Endothelial cell of umbilical vein (primary cell): Measurements from ENCODE around the gene SLC39A11. TPM values are rescaled to one million over a fixed set of nuclear protein-coding genes. Genes with fewer than 3 reads are reported as not detected.

Experiments
- BruUV-seq: library from RNA; stranded (reverse); fragments of 400-500 nt; replicated peaks from 2 replicates; lab custom pipeline; 2021; lab: Mats Ljungman, UMichigan
- CTCF ChIA-PET: fragments of 300-600, 350-600 bp; sonication (Branson Sonifier 250); formaldehyde crosslinking; loops from one replicate; lab custom pipeline; 2021; ENCODE audit warnings: antibody characterized with exemption, inconsistent platforms; lab: Charles Lee
- POLR2A ChIA-PET: fragments of 300-600, 350-600 bp; sonication (Branson Sonifier 250); formaldehyde crosslinking; loops from one replicate; lab custom pipeline; 2021; ENCODE audit warnings: antibody characterized with exemption, inconsistent platforms; lab: Charles Lee
- DNase-seq: peaks from one replicate; pipeline ENCODE4 v3.0.0-alpha.2; 2011; ENCODE audit warnings: low read depth, low spot score
- FAIRE-seq: peaks from 2 replicates; lab custom pipeline; 2011; peaks lifted over from hg19 to GRCh38; lab: Jason Lieb, UNC
- H2AFZ ChIP-seq: 2 replicates; pipeline ENCODE4 v1.6.0; 2012; ENCODE audit warnings: low read depth, low read length, control low read depth, inconsistent platforms
- H3K27ac ChIP-seq: 2 replicates; pipeline ENCODE4 v1.5.1; 2011; ENCODE audit warnings: low read depth, mild to moderate bottlenecking, control low read depth, low read length, moderate library complexity; ENCODE audit not compliant: insufficient read depth
- H3K27me3 ChIP-seq, 2 experiments: 2 replicates each; pipeline versions ENCODE4 v1.6.0 to v1.6.1; 2011; ENCODE audit warnings: low read length in 2 of 2, mixed read lengths in 1 of 2; ENCODE audit not compliant: control insufficient read depth in 2 of 2, insufficient read depth in 2 of 2
- H3K36me3 ChIP-seq, 2 experiments: 2 replicates in 1 of 2; 3 replicates in 1 of 2; pipeline ENCODE4 v1.5.1; 2011; ENCODE audit warnings: low read length in 2 of 2, mild to moderate bottlenecking in 1 of 2, moderate library complexity in 1 of 2; ENCODE audit not compliant: control insufficient read depth in 2 of 2, insufficient read depth in 2 of 2; ENCODE audit errors: extremely low read depth in 1 of 2
- H3K4me1 ChIP-seq: 3 replicates; pipeline ENCODE4 v1.5.1; 2011; ENCODE audit warnings: mild to moderate bottlenecking, low read length; ENCODE audit not compliant: control insufficient read depth, insufficient read depth; ENCODE audit errors: extremely low read depth
- H3K4me2 ChIP-seq: 2 replicates; pipeline ENCODE4 v1.6.1; 2011; ENCODE audit warnings: low read length, control low read depth, mixed read lengths; ENCODE audit not compliant: insufficient read depth
- H3K4me3 ChIP-seq, 3 experiments: fragments of 200-600 bp in 1 of 3; sonication (generic), shearing (Covaris generic) in 1 of 3; replicated peaks in 1 of 3; 2 replicates each; pipeline ENCODE4 v1.5.1; 2011 to 2016; ENCODE audit warnings: control low read depth in 3 of 3, low read length in 3 of 3, mild to moderate bottlenecking in 2 of 3, inconsistent platforms in 1 of 3, low read depth in 1 of 3, moderate library complexity in 1 of 3; ENCODE audit not compliant: insufficient read depth in 1 of 3
- H3K79me2 ChIP-seq: 2 replicates; pipeline ENCODE4 v1.6.0; 2012; ENCODE audit warnings: low read length, inconsistent platforms; ENCODE audit not compliant: control insufficient read depth, insufficient read depth
- H3K9ac ChIP-seq: replicated peaks from 2 replicates; pipeline ENCODE3; 2011; ENCODE audit warnings: low read length, control low read depth; ENCODE audit not compliant: insufficient read depth; ENCODE audit errors: extremely low read depth
- H3K9me1 ChIP-seq: replicated peaks from 3 replicates; pipeline ENCODE4 v1.6.0; 2011; ENCODE audit warnings: mild to moderate bottlenecking, low read length; ENCODE audit not compliant: control insufficient read depth, insufficient read depth; ENCODE audit errors: extremely low read depth
- H3K9me3 ChIP-seq: replicated peaks from 2 replicates; pipeline ENCODE4 v1.5.1; 2012; ENCODE audit warnings: low read length, inconsistent platforms; ENCODE audit not compliant: control insufficient read depth, insufficient read depth
- H4K20me1 ChIP-seq: replicated peaks from 2 replicates; pipeline ENCODE3; 2011; ENCODE audit warnings: mild to moderate bottlenecking, low read length; ENCODE audit not compliant: control insufficient read depth, insufficient read depth; ENCODE audit errors: extremely low read depth
- EZH2 ChIP-seq: IDR thresholded peaks from 2 replicates; pipeline ENCODE4 v1.6.1; 2012; ENCODE audit warnings: borderline replicate concordance, low read depth, mild to moderate bottlenecking, moderate library complexity, low read length, inconsistent platforms; ENCODE audit not compliant: severe bottlenecking
- FOS ChIP-seq: IDR thresholded peaks from 2 replicates; pipeline ENCODE4 v1.6.1; 2011; ENCODE audit warnings: mild to moderate bottlenecking, low read length, moderate library complexity, borderline replicate concordance; ENCODE audit not compliant: insufficient read depth
- GATA2 ChIP-seq: IDR thresholded peaks from 2 replicates; pipeline ENCODE4 v1.7.0; 2011; ENCODE audit warnings: low read depth, mild to moderate bottlenecking, moderate library complexity, mixed read lengths, low read length; ENCODE audit not compliant: insufficient read length, insufficient read depth
- JUN ChIP-seq: IDR thresholded peaks from 2 replicates; pipeline ENCODE4 v1.6.1; 2011; ENCODE audit warnings: borderline replicate concordance, low read depth; ENCODE audit not compliant: insufficient read length, insufficient read depth
- MYC ChIP-seq: IDR thresholded peaks from one replicate; pipeline ENCODE4 v1.6.1; 2011; ENCODE audit warnings: mild to moderate bottlenecking, low read depth, low read length
- POLR2A ChIP-seq: IDR thresholded peaks from 2 replicates; pipeline ENCODE4 v1.6.1; 2012; ENCODE audit warnings: low read depth, mild to moderate bottlenecking, control low read depth, low read length
- POLR2AphosphoS5 ChIP-seq: IDR thresholded peaks from 2 replicates; pipeline ENCODE4 v1.6.1; 2012; ENCODE audit warnings: low read depth, mild to moderate bottlenecking, control low read depth, low read length, moderate library complexity; ENCODE audit not compliant: insufficient read depth
- dilution Hi-C: fragments of 300-500 bp; cut with MboI; formaldehyde crosslinking; loops from one replicate; pipeline ENCODE4 v1.15.0; 2019; ENCODE audit warnings: low sequenced_read_pairs; ENCODE audit not compliant: extremely low pct_ligation_motif_present
- intact Hi-C: fragments of 100-400 bp; cut with micrococcal nuclease; formaldehyde crosslinking; loops from one replicate; pipeline ENCODE4 v1.10.0; 2022
- polyA plus RNA-seq, 4 experiments: library from polyadenylated mRNA; depleted of rRNA in 3 of 4; stranded (reverse) in 3 of 4; unstranded in 1 of 4; fragments of >200 nt; gene quantifications; 2 replicates each; pipeline versions ENCODE4 v1.2.1 to v1.2.3, GENCODE V29; 2011 to 2012; ENCODE audit warnings: missing spikeins in 1 of 4
- total RNA-seq: library from RNA; stranded (reverse); gene quantifications from 2 replicates; pipeline ENCODE4 v1.2.3, GENCODE V29; 2021
- TF ChIP-seq, protein P1 (sequence below): IDR thresholded peaks from 2 replicates; pipeline ENCODE4 v1.6.1; 2011; ENCODE audit not compliant: insufficient read depth, insufficient read length
- TF ChIP-seq, protein P2 (sequence below), 2 donors: IDR thresholded peaks; 1 replicate in 1 of 2; 2 replicates in 1 of 2; pipeline ENCODE4 v1.5.1; 2011; ENCODE audit warnings: low read length in 2 of 2, mild to moderate bottlenecking in 2 of 2, moderate library complexity in 2 of 2, control low read depth in 1 of 2, inconsistent platforms in 1 of 2, low read depth in 1 of 2; ENCODE audit not compliant: insufficient read depth in 1 of 2; ENCODE audit errors: extremely low read depth in 1 of 2

SLC39A11 gene
- total and polyA plus RNA-seq, 2 donors (not counting 3 experiments of a cell fraction or from before 2014, with no cell fraction given), result 8.1 to 11.9 TPM

DNA sequence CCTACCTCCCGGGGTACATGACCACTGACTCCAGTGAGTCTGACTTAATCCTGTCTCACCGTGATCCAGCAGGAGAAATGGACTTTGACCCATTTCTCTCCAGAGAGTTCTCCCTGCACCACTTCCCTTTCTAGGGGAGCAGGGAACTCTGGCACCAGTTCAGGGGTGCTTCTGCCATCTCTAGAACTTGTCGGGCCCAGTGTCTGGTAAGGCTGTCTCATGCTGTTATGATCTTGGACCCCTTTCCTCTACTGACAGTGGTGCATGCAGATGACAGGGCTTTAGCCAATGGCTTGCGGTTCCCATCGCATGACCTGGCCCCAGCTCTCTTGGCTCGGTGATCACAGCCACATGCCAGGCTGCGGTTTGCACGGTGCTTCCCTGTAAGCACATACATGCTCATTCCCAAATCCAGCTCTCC is 62.0 kb downstream of the SLC39A11 start:
- CTCF ChIA-PET, result no interaction called here
- H3K9me1 ChIP-seq, result no peaks in the 10 kb centered on the region
- no peak overlapping the region for H3K9ac ChIP-seq
- no peaks in the 10 kb centered on the region for H3K36me3 ChIP-seq
- no peaks in the 10 kb centered on the region for H3K9me3 ChIP-seq
- no peaks in the 10 kb centered on the region for H3K79me2 ChIP-seq
- no peak overlapping the region for H3K4me2 ChIP-seq
- FAIRE-seq (no peak), DNase-seq (no peak)
- H3K4me3 ChIP-seq, result no peak overlapping the region
- no TSS peak for BruUV-seq
- H3K27ac ChIP-seq, result no peak overlapping the region
- no peak overlapping the region for H2AFZ ChIP-seq
- H3K4me1 ChIP-seq, result no peaks in the 10 kb centered on the region
- TF ChIP-seq, protein P1, sequence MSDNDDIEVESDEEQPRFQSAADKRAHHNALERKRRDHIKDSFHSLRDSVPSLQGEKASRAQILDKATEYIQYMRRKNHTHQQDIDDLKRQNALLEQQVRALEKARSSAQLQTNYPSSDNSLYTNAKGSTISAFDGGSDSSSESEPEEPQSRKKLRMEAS, result no peak
- TF ChIP-seq POLR2A (no peak), MYC (no peak), JUN (no peak), GATA2 (no peak), FOS (no peak), POLR2AphosphoS5 (no peak), EZH2 (no peak)
- TF ChIP-seq, protein P2, sequence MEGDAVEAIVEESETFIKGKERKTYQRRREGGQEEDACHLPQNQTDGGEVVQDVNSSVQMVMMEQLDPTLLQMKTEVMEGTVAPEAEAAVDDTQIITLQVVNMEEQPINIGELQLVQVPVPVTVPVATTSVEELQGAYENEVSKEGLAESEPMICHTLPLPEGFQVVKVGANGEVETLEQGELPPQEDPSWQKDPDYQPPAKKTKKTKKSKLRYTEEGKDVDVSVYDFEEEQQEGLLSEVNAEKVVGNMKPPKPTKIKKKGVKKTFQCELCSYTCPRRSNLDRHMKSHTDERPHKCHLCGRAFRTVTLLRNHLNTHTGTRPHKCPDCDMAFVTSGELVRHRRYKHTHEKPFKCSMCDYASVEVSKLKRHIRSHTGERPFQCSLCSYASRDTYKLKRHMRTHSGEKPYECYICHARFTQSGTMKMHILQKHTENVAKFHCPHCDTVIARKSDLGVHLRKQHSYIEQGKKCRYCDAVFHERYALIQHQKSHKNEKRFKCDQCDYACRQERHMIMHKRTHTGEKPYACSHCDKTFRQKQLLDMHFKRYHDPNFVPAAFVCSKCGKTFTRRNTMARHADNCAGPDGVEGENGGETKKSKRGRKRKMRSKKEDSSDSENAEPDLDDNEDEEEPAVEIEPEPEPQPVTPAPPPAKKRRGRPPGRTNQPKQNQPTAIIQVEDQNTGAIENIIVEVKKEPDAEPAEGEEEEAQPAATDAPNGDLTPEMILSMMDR (IDR thresholded peaks at IDR 0.05; ENCODE audit: extremely low read depth in 1 of 2, insufficient read depth in 1 of 2, low read depth in 1 of 2, low read length in 2 of 2), result no peak
- no peaks in the 10 kb centered on the region for H4K20me1 ChIP-seq
- no peaks in the 10 kb centered on the region for H3K27me3 ChIP-seq
- POLR2A ChIA-PET, result no interaction called here
- dilution Hi-C loops, result no loop called here
- intact Hi-C loops, result no loop called here
